Measurements from ENCODE around the gene PLXNA2. TPM values are rescaled to one million over a fixed set of nuclear protein-coding genes. Genes with fewer than 3 reads are reported as not detected.
A peak's percentile ranks its signal among the peaks of the same experiment; 100 is the strongest.

PLXNA2 gene
- polyA plus RNA-seq, 2 of the 4 experiments (the other 2 are of a cell fraction), result 0.36 to 0.87 TPM

- DNase-seq (ENCODE audit: low read depth in 1 of 2, low spot score in 1 of 2) (peak in 1 of 2 experiments; percentile 33), ATAC-seq (peak; percentile 66 to 67), FAIRE-seq (no peak)
- peak overlapping the region; percentile 69 for H3K4me3 ChIP-seq
- H3K4me1 ChIP-seq, result peaks cover 30% of the 10 kb centered on the region
- H3K9me3 ChIP-seq, result no peaks in the 10 kb centered on the region
- peak overlapping the region; percentile 99 for H3K4me2 ChIP-seq
- peak overlapping the region; percentile 50 to 80; a peak in 5 of 6 replicates for H3K27ac ChIP-seq
- TF ChIP-seq RAD21 (conservative IDR thresholded peaks at IDR 0.05 in 1 of 2, IDR thresholded peaks at IDR 0.05 in 1 of 2) (peak; percentile 17 to 58; a peak in 4 of 5 replicates), HDAC2 (IDR thresholded peaks at IDR 0.05) (no peak), SMC3 (IDR thresholded peaks at IDR 0.05) (peak; percentile 46), CHD2 (IDR thresholded peaks at IDR 0.05; ENCODE audit: low read length, partially characterized antibody) (no peak)
- TF ChIP-seq, protein P1, sequence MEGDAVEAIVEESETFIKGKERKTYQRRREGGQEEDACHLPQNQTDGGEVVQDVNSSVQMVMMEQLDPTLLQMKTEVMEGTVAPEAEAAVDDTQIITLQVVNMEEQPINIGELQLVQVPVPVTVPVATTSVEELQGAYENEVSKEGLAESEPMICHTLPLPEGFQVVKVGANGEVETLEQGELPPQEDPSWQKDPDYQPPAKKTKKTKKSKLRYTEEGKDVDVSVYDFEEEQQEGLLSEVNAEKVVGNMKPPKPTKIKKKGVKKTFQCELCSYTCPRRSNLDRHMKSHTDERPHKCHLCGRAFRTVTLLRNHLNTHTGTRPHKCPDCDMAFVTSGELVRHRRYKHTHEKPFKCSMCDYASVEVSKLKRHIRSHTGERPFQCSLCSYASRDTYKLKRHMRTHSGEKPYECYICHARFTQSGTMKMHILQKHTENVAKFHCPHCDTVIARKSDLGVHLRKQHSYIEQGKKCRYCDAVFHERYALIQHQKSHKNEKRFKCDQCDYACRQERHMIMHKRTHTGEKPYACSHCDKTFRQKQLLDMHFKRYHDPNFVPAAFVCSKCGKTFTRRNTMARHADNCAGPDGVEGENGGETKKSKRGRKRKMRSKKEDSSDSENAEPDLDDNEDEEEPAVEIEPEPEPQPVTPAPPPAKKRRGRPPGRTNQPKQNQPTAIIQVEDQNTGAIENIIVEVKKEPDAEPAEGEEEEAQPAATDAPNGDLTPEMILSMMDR (IDR thresholded peaks at IDR 0.05), result peak; percentile 40
- POLR2A ChIA-PET, result no interaction called here
- CTCF ChIA-PET, result interaction anchor here (0.6 to 15.6 kb wide), 19 partner anchors 9 to 221 kb away, joined by 3 to 417 read pairs (median 5); no protein-coding TSS in a partner anchor
- WGBS (ENCODE audit: missing lambda C conversion rate), result 16% methylated on average over 10 of the region's 54 CpGs
These were observed 1.1 kb downstream of the PLXNA2 start for GRCh38 chr1:208242941-208243526.

GRCh38 chr1:208242146-208242545, 2.0 kb downstream of the PLXNA2 start:
- CTCF ChIA-PET, result interaction anchor here (0.9 to 15.6 kb wide), 13 partner anchors 8 to 220 kb away, joined by 3 to 417 read pairs (median 9); no protein-coding TSS in a partner anchor
- FAIRE-seq, result no peak
- Histone ChIP-seq H3K9me3 (no peaks in the 10 kb centered on the region), H3K4me3 (no peak overlapping the region), H3K4me1 (peaks cover 30% of the 10 kb centered on the region), H3K4me2 (no peak overlapping the region), H3K27ac (no peak overlapping the region)
- no peak for ATAC-seq
- POLR2A ChIA-PET, result no interaction called here
- WGBS (ENCODE audit: missing lambda C conversion rate), result 98% methylated on average over 3 of the region's 3 CpGs
- TF ChIP-seq, protein P2, sequence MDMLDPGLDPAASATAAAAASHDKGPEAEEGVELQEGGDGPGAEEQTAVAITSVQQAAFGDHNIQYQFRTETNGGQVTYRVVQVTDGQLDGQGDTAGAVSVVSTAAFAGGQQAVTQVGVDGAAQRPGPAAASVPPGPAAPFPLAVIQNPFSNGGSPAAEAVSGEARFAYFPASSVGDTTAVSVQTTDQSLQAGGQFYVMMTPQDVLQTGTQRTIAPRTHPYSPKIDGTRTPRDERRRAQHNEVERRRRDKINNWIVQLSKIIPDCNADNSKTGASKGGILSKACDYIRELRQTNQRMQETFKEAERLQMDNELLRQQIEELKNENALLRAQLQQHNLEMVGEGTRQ (IDR thresholded peaks at IDR 0.05), result no peak
- TF ChIP-seq MAX (IDR thresholded peaks at IDR 0.05) (no peak), FOXS1 (CRISPR knock-in tag; IDR thresholded peaks at IDR 0.05) (no peak), HEYL (CRISPR knock-in tag; IDR thresholded peaks at IDR 0.05) (no peak), CBX2 (IDR thresholded peaks at IDR 0.05; ENCODE audit: borderline replicate concordance, low read depth) (no peak), FOSB (CRISPR knock-in tag; IDR thresholded peaks at IDR 0.05) (no peak), SMC3 (IDR thresholded peaks at IDR 0.05) (no peak), NR3C1 (IDR thresholded peaks at IDR 0.05) (no peak), ZNF302 (CRISPR knock-in tag; IDR thresholded peaks at IDR 0.05) (no peak), CHD2 (IDR thresholded peaks at IDR 0.05; ENCODE audit: low read length, partially characterized antibody) (no peak), RCOR1 (IDR thresholded peaks at IDR 0.05; ENCODE audit: low read depth, low read length) (no peak), MYC (IDR thresholded peaks at IDR 0.05; ENCODE audit: borderline replicate concordance, low read length) (no peak), POLR2AphosphoS2 (conservative IDR thresholded peaks at IDR 0.05; ENCODE audit: low read length) (no peak), CHD4 (IDR thresholded peaks at IDR 0.05; ENCODE audit: borderline replicate concordance) (no peak)
- TF ChIP-seq, protein P3, sequence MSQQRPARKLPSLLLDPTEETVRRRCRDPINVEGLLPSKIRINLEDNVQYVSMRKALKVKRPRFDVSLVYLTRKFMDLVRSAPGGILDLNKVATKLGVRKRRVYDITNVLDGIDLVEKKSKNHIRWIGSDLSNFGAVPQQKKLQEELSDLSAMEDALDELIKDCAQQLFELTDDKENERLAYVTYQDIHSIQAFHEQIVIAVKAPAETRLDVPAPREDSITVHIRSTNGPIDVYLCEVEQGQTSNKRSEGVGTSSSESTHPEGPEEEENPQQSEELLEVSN (IDR thresholded peaks at IDR 0.05; ENCODE audit: borderline replicate concordance, low read depth), result no peak
- DNase-seq (ENCODE audit: low read depth in 1 of 2, low spot score in 1 of 2), result no peak

- ATAC-seq, result no peak
- no peaks in the 10 kb centered on the region for H3K9me3 ChIP-seq
- no peak overlapping the region for H3K4me3 ChIP-seq
- ChIA-PET CTCF (interaction anchor here (1.1 to 15.6 kb wide), 10 partner anchors 37 to 219 kb away, joined by 3 to 417 read pairs (median 10); no protein-coding TSS in a partner anchor), POLR2A (no interaction called here)
- no peak for DNase-seq (ENCODE audit: low read depth in 1 of 2, low spot score in 1 of 2)
- TF ChIP-seq MAFK (IDR thresholded peaks at IDR 0.05; ENCODE audit: partially characterized antibody) (no peak), CHD4 (IDR thresholded peaks at IDR 0.05; ENCODE audit: borderline replicate concordance) (no peak), GATA3 (IDR thresholded peaks at IDR 0.05; ENCODE audit: borderline replicate concordance) (no peak), HOXB13 (CRISPR knock-in tag; IDR thresholded peaks at IDR 0.05; ENCODE audit: low read depth) (no peak), RNF2 (IDR thresholded peaks at IDR 0.05; ENCODE audit: borderline replicate concordance, low read depth) (no peak), POLR2AphosphoS2 (conservative IDR thresholded peaks at IDR 0.05; ENCODE audit: low read length) (no peak), JUNB (IDR thresholded peaks at IDR 0.05) (no peak), CBX8 (IDR thresholded peaks at IDR 0.05) (no peak), EP300 (IDR thresholded peaks at IDR 0.05) (no peak), HDAC2 (IDR thresholded peaks at IDR 0.05) (no peak), FOSB (CRISPR knock-in tag; IDR thresholded peaks at IDR 0.05) (no peak), KDM5A (IDR thresholded peaks at IDR 0.05) (no peak), NR3C1 (IDR thresholded peaks at IDR 0.05) (no peak), PHF8 (IDR thresholded peaks at IDR 0.05; ENCODE audit: borderline replicate concordance, low read depth) (no peak)
- TF ChIP-seq, protein P4, sequence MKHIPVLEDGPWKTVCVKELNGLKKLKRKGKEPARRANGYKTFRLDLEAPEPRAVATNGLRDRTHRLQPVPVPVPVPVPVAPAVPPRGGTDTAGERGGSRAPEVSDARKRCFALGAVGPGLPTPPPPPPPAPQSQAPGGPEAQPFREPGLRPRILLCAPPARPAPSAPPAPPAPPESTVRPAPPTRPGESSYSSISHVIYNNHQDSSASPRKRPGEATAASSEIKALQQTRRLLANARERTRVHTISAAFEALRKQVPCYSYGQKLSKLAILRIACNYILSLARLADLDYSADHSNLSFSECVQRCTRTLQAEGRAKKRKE (CRISPR knock-in tag; IDR thresholded peaks at IDR 0.05; ENCODE audit: low read depth), result no peak
- no peak overlapping the region for H3K27ac ChIP-seq
- no peak overlapping the region for H3K4me2 ChIP-seq
- peaks cover 30% of the 10 kb centered on the region for H3K4me1 ChIP-seq
- WGBS (ENCODE audit: missing lambda C conversion rate), result 90% methylated on average over 5 of the region's 5 CpGs
- no peak for FAIRE-seq
These were observed 2.7 kb downstream of the PLXNA2 start for GRCh38 chr1:208241512-208241911.
